MCF 10A (cell line): ENCODE results near the gene RNF114. TPM values are rescaled to one million over a fixed set of nuclear protein-coding genes. Genes with fewer than 3 reads are reported as not detected.
A peak's percentile ranks its signal among the peaks of the same experiment; 100 is the strongest.

Experiments
- BruUV-seq: library from RNA; stranded (reverse); fragments of 400-500 nt; replicated peaks from 2 replicates; lab custom pipeline; 2021; lab: Mats Ljungman, UMichigan
- CTCF ChIA-PET: fragments of 300-600 bp; sonication (Branson Sonifier 250); formaldehyde crosslinking; extraction: SDS; loops from one replicate; lab custom pipeline; 2021; ENCODE audit warnings: antibody characterized with exemption, inconsistent platforms; lab: Yijun Ruan, JAX
- POLR2A ChIA-PET: fragments of 300-600, 350-650 bp; sonication (Branson Sonifier 250); formaldehyde crosslinking; extraction: SDS; loops from one replicate; lab custom pipeline; 2020; ENCODE audit warnings: antibody characterized with exemption, inconsistent platforms; lab: Yijun Ruan, JAX
- DNase-seq: peaks from one replicate; pipeline ENCODE4 v3.0.0-alpha.2; 2018; ENCODE audit not compliant: unreplicated experiment
- H3K27ac Mint-ChIP-seq: one replicate; pipeline ENCODE4 v1.8.0; 2022; ENCODE audit warnings: mild to moderate bottlenecking, low read depth, mixed read lengths; ENCODE audit not compliant: unreplicated experiment
- H3K27me3 Mint-ChIP-seq: one replicate; pipeline ENCODE4 v1.8.0; 2022; ENCODE audit warnings: mixed read lengths; ENCODE audit not compliant: insufficient read depth, unreplicated experiment
- H3K36me3 Mint-ChIP-seq: one replicate; pipeline ENCODE4 v1.8.0; 2022; ENCODE audit warnings: mild to moderate bottlenecking, moderate library complexity, mixed read lengths; ENCODE audit not compliant: insufficient read depth, unreplicated experiment
- H3K4me1 Mint-ChIP-seq: one replicate; pipeline ENCODE4 v1.8.0; 2022; ENCODE audit warnings: mixed read lengths; ENCODE audit not compliant: insufficient read depth, unreplicated experiment
- H3K4me3 Mint-ChIP-seq: one replicate; pipeline ENCODE4 v1.8.0; 2022; ENCODE audit warnings: mild to moderate bottlenecking, moderate library complexity, mixed read lengths; ENCODE audit not compliant: unreplicated experiment
- H3K9me3 Mint-ChIP-seq: one replicate; pipeline ENCODE4 v1.8.0; 2022; ENCODE audit warnings: mixed read lengths; ENCODE audit not compliant: unreplicated experiment
- CTCF ChIP-seq: fragments of 200-600 bp; IDR thresholded peaks from one replicate; pipeline ENCODE4 v1.8.0; 2022; ENCODE audit warnings: antibody characterized with exemption, mild to moderate bottlenecking; ENCODE audit not compliant: unreplicated experiment
- intact Hi-C: fragments of 100-400 bp; cut with micrococcal nuclease; formaldehyde crosslinking; loops from 2 replicates; pipeline ENCODE4 v1.14.1; 2022
- total RNA-seq: library from RNA; stranded (reverse); gene quantifications from 2 replicates; pipeline ENCODE4 v1.2.3, GENCODE V29; 2022

RNF114 gene
- total RNA-seq, 1 experiment from 2014 or later = 48.6 TPM

DNA sequence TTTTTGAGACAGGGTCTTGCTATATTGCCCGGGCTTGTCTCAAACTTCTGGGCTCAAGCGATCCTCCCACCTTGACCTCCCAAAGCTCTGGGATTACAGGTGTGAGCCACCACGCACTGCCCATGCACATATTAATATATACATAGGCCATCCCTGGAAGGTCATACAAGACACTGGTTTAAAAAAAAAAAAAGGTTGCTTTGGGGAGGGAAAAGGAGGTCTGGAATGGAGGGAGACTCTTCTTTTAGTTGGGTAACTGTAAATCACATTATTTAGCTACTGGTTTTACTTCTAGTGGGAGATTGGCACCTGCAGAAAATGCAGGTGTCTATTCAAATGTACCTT, 42.5 kb downstream of the RNF114 start:
- no peak for DNase-seq
- Mint-ChIP-seq H3K9me3 (no peaks in the 10 kb centered on the region), H3K27me3 (peaks cover 19% of the 10 kb centered on the region), H3K27ac (no peak overlapping the region), H3K36me3 (no peaks in the 10 kb centered on the region), H3K4me3 (no peak overlapping the region), H3K4me1 (peaks cover 6% of the 10 kb centered on the region)
- intact Hi-C loops = loop anchor here (2.0 to 5.0 kb wide), 2 partner anchors 92 to 189 kb away; no protein-coding TSS in a partner anchor
- CTCF ChIA-PET = interaction anchor here (0.5 to 14.3 kb wide), 57 partner anchors 8 to 664 kb away, joined by 3 to 582 read pairs (median 5); partner anchors contain the start of gene PEDS1
- no peak for TF ChIP-seq CTCF
- POLR2A ChIA-PET = interaction anchor here (0.6 to 2.2 kb wide), 7 partner anchors 9 to 183 kb away, joined by 3 to 33 read pairs (median 5); partner anchors contain the start of gene UBE2V1
- BruUV-seq = no TSS peak

- POLR2A ChIA-PET = interaction anchor here (0.6 to 2.2 kb wide), 9 partner anchors 10 to 190 kb away, joined by 3 to 33 read pairs (median 4); partner anchors contain the start of gene UBE2V1
- H3K27me3 Mint-ChIP-seq = peaks cover 19% of the 10 kb centered on the region
- TF ChIP-seq CTCF = peak; percentile 99
- no peaks in the 10 kb centered on the region for H3K9me3 Mint-ChIP-seq
- no peaks in the 10 kb centered on the region for H3K36me3 Mint-ChIP-seq
- H3K4me3 Mint-ChIP-seq = no peak overlapping the region
- BruUV-seq = no TSS peak
- peak; percentile 45 for DNase-seq
- H3K27ac Mint-ChIP-seq = no peak overlapping the region
- peaks cover 6% of the 10 kb centered on the region for H3K4me1 Mint-ChIP-seq
- CTCF ChIA-PET = interaction anchor here (0.5 to 14.3 kb wide), 70 partner anchors 9 to 665 kb away, joined by 3 to 582 read pairs (median 5); partner anchors contain the start of gene PEDS1
- intact Hi-C loops = loop anchor here (2.0 to 5.0 kb wide), 2 partner anchors 92 to 188 kb away; no protein-coding TSS in a partner anchor
Observed at GRCh38 chr20:49979030-49979832, 43.0 kb downstream of the RNF114 start.

DNA sequence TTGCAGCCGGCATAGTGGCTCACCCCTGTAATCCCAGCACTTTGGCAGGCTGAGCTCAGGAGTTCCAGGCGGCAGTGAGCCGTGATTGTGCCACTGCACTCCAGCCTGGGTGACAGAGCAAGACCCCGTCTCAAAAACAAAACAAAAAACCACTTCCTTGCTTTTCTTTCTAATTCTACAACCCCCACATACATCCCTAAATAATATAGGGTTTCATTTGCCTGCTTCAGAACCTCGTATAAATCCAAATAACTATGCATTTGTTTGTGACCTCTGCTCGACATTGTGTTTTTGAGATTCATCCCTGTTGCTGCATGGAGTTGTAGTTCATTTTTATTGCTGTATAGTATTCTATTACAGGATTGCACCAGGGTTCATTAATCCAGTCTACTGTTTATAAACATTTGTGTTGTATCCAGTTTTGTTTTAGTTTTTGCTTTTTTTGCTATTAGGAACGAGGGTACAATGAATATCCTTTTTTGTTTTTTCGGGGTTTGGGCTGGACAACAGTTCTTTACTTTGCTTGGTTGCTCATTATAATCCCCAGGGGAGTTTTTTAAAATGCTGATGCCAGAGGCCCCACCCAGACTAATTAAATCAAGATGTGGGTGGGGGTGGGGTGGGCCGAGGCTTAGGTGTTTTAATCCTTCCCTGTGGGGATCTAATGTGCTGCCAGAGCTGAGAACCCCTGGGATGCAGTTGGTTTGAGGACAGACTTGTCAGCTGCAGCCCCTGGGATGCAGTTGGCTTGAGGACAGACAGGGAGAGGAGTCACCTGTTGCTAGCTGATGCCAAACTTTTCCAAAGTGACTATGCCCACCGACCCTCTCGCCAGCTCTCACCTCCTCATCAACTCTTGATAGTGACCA, 44.2 kb downstream of the RNF114 start:
- ChIA-PET CTCF (interaction anchor here (0.6 to 14.3 kb wide), 22 partner anchors 9 to 886 kb away, joined by 3 to 582 read pairs (median 10); no protein-coding TSS in a partner anchor), POLR2A (interaction anchor here (1.0 to 2.2 kb wide), 4 partner anchors 12 to 189 kb away, joined by 3 to 33 read pairs (median 6); no protein-coding TSS in a partner anchor)
- Mint-ChIP-seq H3K9me3 (no peaks in the 10 kb centered on the region), H3K36me3 (no peaks in the 10 kb centered on the region), H3K4me3 (no peak overlapping the region), H3K4me1 (peaks cover 6% of the 10 kb centered on the region), H3K27me3 (peaks cover 19% of the 10 kb centered on the region), H3K27ac (no peak overlapping the region)
- intact Hi-C loops = no loop called here
- BruUV-seq = no TSS peak
- TF ChIP-seq CTCF = no peak
- DNase-seq = no peak
